ENCODE results near the gene SH3RF3.

- TF ChIP-seq CTCF (optimal IDR thresholded peaks at IDR 0.05 in 1 of 3, IDR thresholded peaks at IDR 0.05 in 1 of 3, conservative IDR thresholded peaks at IDR 0.05 in 1 of 3; ENCODE audit: extremely low read depth in 1 of 3, insufficient read depth in 2 of 3, low read length in 3 of 3) = no peak
- no peak for TF ChIP-seq EZH2 (IDR thresholded peaks at IDR 0.05; ENCODE audit: low read length)
Observed at GRCh38 chr2:109206569-109207146, 77.7 kb downstream of the SH3RF3 start.

Data from keratinocyte (primary cell).